GM19372 (cell line): Measurements from ENCODE around the gene NUP50.

Source experiments
- ATAC-seq: cut with Tn5 transposase; IDR thresholded peaks from one replicate; pipeline ENCODE4 v1.9.1; 2021; ENCODE audit warnings: mild to moderate bottlenecking, low read depth, moderate library complexity; ENCODE audit not compliant: unreplicated experiment

NUP50 gene

GRCh38 chr22:45192701-45193187 is 29.0 kb downstream of the NUP50 start:
- no peak for ATAC-seq

DNA sequence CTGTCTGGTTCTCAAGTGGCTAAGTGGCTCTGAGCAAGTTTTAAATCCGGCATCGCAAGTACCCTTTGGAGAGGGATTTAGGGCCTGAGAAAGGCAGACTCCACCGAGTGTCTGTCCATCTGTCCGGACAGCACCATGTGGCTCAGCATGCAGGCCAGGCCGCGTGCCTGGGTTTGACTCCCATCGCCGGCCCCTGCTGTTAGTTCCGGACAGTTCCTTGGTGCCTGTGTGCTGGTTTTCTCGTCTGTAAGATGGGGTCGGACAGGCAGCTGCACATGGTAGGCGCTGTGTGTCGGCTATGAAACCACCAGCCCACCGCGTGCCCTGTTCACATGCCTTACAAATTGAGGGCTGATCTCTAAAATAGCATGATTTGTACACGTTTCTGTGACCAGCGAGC is 31.0 kb downstream of the NUP50 start:
- ATAC-seq: no peak

GRCh38 chr22:45195616-45196015 is 31.9 kb downstream of the NUP50 start:
- no peak for ATAC-seq

DNA sequence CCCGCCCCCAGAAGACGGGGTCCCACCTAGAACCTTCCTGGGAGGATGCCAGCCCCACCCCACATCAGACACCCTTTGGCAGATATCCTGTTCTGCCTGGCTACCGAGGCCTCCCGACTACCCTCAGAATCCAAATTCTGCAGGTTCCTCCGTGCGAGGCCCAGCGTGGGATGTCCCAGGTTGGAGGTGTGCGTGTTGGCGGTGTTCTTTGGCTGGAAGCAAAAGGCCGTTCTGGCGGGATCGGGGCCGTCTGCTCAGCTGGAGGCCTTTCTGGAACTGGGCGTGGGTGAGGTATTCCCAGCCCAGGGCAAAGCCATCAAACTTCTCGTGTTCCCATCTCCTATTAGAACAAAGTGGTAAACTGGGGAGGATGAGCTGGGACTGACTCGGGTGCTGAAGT is 32.6 kb downstream of the NUP50 start:
- no peak for ATAC-seq

- no peak for ATAC-seq
Observed at GRCh38 chr22:45196926-45197605, 33.3 kb downstream of the NUP50 start.

DNA sequence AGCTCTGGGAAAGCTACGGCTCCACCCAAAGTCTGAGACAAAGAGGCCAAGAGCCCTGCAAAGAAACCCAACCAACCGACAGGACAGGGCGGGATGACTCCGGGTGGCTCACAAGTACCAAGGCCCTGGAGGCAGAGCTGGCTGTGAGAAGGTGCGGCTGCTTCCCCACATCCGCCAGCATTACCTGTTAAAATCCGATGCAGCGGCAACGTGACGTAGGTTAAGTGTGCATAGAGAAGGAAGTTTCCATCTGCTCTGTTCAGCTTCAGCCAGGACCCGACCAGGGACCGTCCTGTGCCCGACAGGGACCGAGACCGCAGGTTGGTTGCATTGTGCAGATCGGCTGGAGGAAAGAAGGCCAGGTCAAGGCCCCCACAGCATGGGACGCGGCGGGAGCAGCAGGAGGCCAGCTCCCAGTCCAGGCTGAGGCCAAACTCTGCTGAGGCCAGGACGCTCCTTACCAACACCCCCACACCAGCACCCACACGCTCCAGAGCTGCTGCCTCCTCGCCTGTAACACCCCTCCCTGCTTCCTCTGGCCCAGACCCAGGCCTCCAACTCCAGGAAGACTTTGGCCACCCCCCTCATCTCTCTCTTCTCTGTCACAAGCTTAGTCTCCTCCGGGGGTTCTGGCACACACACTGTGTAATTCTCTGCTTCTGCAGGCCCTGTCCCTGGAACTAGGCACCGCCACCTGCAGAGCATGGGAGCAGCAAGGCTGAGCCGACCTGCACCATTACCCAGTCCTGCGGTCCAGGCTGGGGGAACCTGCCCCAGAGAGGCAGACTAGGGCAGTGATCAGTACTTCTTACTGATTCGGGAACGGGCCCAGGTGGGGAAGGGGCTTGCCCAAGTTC is 34.1 kb downstream of the NUP50 start:
- ATAC-seq: no peak

DNA sequence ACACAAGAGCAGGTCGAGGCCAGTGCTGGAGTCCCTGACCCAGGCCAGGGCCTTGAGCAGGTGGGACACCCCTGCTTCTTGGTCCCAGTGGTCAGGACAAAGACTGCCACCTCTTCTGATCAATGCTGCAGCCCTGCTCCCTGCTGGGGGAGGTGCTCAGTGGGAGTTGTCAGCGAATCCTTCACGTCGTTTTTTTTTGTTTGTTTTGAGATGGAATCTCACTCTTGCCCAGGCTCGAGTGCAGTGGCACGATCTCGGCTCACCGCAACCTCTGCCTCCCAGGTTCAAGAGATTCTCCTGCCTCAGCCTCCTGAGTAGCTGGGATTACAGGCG is 34.7 kb downstream of the NUP50 start:
- no peak for ATAC-seq

GRCh38 chr22:45199723-45200122 is 36.0 kb downstream of the NUP50 start:
- ATAC-seq: no peak

GRCh38 chr22:45200230-45200629 is 36.5 kb downstream of the NUP50 start:
- ATAC-seq: no peak

GRCh38 chr22:45200860-45201511 is 37.3 kb downstream of the NUP50 start:
- ATAC-seq: no peak

DNA sequence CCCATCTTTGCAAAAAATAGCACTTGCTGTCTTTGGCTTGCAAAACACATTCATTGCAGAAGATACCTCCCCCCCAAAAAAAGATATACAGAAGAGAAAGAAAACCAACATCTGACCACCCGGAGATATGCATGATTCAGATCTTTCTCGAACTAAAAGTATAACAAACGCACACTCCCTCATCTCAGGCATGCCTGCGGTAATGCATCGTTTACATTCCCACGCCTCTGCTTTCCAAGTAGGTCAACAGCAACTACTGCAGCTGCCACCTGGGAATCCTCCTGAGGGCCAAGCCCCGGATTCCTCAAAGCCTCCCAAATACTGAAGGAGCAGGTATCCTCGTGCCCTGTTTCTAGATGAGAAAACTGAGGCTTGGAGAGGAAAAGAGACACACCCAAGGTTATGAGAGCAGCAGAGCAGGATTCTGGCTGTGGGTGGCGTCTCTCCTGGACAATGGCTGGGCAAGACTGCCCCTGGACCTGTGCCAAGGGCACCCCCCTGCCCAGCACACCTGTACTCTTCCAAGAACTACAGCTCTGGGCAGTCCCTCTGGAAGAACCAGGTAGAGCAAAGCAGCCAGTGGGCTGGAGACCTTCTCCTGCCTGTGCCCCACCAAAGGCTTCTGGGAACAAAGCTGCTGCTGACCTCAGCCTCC is 38.1 kb downstream of the NUP50 start:
- ATAC-seq: no peak

- ATAC-seq: no peak
Observed at GRCh38 chr22:45202333-45203149, 38.8 kb downstream of the NUP50 start.

DNA sequence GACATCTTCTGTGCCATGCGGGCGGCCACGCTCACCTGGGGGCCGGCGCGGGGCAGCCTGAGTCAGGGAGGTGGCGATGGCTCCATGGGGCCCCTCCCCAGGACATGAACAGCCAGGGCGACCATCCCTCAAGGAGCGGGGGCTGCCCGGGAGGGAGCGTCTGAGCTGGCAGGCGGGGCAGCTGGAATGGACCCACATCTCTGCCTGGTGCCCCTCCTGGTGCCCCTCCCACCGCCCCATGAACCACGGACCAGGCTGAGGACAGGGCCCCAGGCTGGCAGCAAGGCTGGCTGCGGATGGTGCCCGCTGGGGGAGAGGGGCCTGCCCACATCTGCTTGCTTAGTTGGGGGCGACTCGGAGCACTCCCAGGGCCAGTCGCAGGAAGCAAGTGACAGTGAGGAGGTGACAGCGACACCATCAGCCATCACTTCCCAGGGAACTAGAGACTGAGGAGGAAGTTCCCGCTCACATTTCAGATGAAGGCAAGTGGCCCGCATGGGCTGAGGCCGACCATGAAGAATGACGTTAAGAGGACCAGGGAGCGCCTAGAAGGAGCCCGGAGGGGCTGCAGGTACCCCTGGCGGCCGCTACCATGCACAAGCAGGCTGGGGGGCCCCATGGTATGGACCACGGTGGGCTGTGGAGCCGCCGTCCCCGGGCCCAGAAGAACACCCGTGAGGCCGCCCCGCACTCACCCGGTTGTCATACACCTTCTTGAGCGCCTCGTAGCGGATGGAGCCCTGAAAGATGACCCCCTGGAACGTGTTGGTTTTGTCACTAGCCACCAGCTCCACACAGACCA is 39.6 kb downstream of the NUP50 start:
- no peak for ATAC-seq

DNA sequence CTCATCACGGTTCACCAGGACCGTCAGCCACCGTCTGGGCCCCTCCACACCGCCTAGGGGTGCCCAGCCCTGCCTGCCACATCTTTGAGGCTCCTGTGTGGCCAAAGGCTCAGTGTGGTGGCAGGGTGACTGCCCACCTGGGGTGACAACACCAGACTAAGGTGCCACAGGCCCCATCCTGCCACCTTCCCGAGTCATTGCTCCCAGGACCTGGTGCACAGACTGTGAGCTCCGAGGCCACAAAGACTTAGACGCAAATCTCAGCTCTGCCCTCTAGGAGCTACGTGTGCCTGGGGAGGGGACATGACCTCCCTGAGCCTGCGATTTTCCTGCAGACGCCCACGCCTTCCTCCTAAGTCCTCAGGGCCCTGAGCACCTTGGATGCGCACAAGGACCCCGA is 40.5 kb downstream of the NUP50 start:
- no peak for ATAC-seq

GRCh38 chr22:45204819-45205218 is 41.1 kb downstream of the NUP50 start:
- no peak for ATAC-seq

DNA sequence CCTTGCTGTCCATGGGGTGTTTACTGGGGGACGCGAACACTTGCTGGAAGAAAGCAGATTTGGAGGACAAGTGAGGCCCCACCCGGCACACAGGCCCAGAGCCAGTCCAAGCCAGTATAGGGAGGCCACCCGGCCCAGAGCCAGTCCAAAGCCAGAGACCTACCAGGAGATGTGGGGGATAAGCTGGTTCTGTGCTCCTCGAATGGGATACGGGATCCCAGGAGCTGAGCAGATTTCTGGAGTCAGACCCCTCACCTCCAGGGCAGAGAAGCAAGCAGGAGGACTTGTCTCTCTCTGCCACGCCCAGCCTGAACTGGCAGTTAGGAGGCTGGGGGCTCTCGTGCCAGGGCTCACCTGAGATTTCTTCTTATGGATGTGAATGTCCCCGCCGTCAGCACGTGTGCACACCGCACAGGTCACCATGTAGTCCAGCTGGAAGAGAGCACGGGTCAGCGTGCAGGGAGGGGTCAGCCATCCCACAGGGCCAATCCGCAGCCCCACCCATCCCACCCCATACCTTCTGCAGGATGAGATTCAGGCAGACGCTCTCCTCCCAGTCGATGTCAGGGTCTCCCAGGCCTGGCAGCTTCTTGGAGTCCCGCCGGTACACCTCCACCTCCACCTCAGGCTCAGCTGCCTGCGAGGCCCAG is 41.7 kb downstream of the NUP50 start:
- no peak for ATAC-seq

DNA sequence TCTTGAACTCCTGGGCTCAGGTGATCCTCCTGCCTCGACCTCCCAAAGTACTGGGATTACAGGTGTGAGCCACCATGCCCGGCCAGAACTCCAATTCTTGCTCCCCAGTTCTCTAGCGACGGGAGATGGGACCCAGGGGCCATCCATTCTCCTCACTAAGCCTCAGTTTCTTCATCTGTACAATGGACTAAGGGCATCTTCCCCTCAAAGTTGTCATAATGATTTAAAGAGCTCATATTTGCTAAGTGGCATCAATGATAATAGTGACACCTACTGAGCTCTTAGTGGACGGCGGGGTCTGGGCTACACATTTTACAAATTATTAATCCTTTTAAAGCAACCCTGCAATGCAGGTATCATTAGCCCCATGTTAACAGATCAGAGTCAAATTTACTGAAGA is 42.5 kb downstream of the NUP50 start:
- no peak for ATAC-seq

GRCh38 chr22:45207533-45207932 is 43.8 kb downstream of the NUP50 start:
- no peak for ATAC-seq
